ENCODE data around the gene UBALD1. TPM values are rescaled to one million over a fixed set of nuclear protein-coding genes. Genes with fewer than 3 reads are reported as not detected.

The UBALD1 gene
- polyA plus RNA-seq, 3 donors: 2.2 to 19.2 (median 2.8) TPM

DNA sequence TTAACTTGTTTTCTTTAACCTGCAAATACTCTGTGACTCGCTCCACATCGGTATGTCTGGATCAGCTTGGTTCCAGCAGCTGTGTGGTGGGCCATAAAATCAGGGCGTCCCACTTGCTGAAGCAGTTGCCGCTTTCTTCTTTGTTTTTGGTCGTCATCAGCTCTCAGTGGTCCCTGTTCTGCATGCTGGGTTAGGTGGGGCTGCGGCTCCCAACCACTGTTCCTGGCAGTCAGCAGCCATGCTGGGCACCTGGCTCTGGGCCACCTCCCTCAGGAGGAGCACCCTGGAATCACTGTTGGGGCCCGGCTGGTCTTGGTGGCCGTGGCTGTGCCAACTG, 32.9 kb upstream of the UBALD1 start:
- no peaks in the 10 kb centered on the region for H3K27me3 ChIP-seq (ENCODE audit: control insufficient read depth in 2 of 2, insufficient read depth in 2 of 2, low read length in 2 of 2)
- no peak overlapping the region for H3K9ac ChIP-seq (ENCODE audit: insufficient read depth, low read length, poor library complexity, severe bottlenecking)
- Mint-ChIP-seq H3K27ac (peak overlapping the region in 2 of 7 donors; percentile 10 to 30), H3K9me3 (no peaks in the 10 kb centered on the region), H3K4me3 (no peak overlapping the region), H3K27me3 (ENCODE audit: low read depth in 3 of 3) (no peaks in the 10 kb centered on the region), H3K36me3 (peaks cover 40 to 73% of the 10 kb centered on the region in 2 donors), H3K4me1 (peaks cover 9% of the 10 kb centered on the region)
- H3K79me2 ChIP-seq (ENCODE audit: insufficient read depth, low read length): peaks cover 82% of the 10 kb centered on the region
- peaks cover 0 to 3% of the 10 kb centered on the region in 2 donors for H3K9me3 ChIP-seq (replicated peaks in 1 of 2; ENCODE audit: control insufficient read depth in 1 of 2, insufficient read depth in 1 of 2, low read length in 2 of 2)
- DNase-seq: no peak
- intact Hi-C loops (cut with micrococcal nuclease): no loop called here
- no peak overlapping the region for H3K27ac ChIP-seq (ENCODE audit: low read depth in 1 of 2, low read length in 2 of 2)
- no peak overlapping the region for H2AFZ ChIP-seq (ENCODE audit: insufficient read depth, low read depth, low read length, poor library complexity, severe bottlenecking)
- TF ChIP-seq, protein P1, sequence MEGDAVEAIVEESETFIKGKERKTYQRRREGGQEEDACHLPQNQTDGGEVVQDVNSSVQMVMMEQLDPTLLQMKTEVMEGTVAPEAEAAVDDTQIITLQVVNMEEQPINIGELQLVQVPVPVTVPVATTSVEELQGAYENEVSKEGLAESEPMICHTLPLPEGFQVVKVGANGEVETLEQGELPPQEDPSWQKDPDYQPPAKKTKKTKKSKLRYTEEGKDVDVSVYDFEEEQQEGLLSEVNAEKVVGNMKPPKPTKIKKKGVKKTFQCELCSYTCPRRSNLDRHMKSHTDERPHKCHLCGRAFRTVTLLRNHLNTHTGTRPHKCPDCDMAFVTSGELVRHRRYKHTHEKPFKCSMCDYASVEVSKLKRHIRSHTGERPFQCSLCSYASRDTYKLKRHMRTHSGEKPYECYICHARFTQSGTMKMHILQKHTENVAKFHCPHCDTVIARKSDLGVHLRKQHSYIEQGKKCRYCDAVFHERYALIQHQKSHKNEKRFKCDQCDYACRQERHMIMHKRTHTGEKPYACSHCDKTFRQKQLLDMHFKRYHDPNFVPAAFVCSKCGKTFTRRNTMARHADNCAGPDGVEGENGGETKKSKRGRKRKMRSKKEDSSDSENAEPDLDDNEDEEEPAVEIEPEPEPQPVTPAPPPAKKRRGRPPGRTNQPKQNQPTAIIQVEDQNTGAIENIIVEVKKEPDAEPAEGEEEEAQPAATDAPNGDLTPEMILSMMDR (IDR thresholded peaks at IDR 0.05): no peak
- peaks cover 33 to 69% of the 10 kb centered on the region in 2 donors for H3K36me3 ChIP-seq (replicated peaks in 1 of 2; ENCODE audit: control insufficient read depth in 1 of 2, insufficient read depth in 2 of 2, low read length in 2 of 2)
- H3K4me1 ChIP-seq (ENCODE audit: control insufficient read depth in 1 of 2, insufficient read depth in 2 of 2, low read length in 2 of 2): peaks cover 4 to 11% of the 10 kb centered on the region in 2 donors
- 100% methylated on average over 8 of the region's 8 CpGs for WGBS (ENCODE audit: insufficient coverage)
- H3K4me2 ChIP-seq (replicated peaks; ENCODE audit: extremely low read depth, low read length, poor library complexity, severe bottlenecking): no peak overlapping the region
- H4K20me1 ChIP-seq (ENCODE audit: insufficient read depth, low read length): peaks cover 97% of the 10 kb centered on the region
- no peak overlapping the region for H3K4me3 ChIP-seq (replicated peaks in 1 of 3; ENCODE audit: low read depth in 2 of 3, low read length in 3 of 3)

GRCh38 chr16:4646773-4647643, 32.3 kb upstream of the UBALD1 start:
- Histone ChIP-seq H3K9ac (ENCODE audit: insufficient read depth, low read length, poor library complexity, severe bottlenecking) (no peak overlapping the region), H4K20me1 (ENCODE audit: insufficient read depth, low read length) (peaks cover 100% of the 10 kb centered on the region), H3K4me3 (replicated peaks in 1 of 3; ENCODE audit: low read depth in 2 of 3, low read length in 3 of 3) (no peak overlapping the region), H3K9me3 (replicated peaks in 1 of 2; ENCODE audit: control insufficient read depth in 1 of 2, insufficient read depth in 1 of 2, low read length in 2 of 2) (peaks cover 0 to 3% of the 10 kb centered on the region in 2 donors), H3K36me3 (replicated peaks in 1 of 2; ENCODE audit: control insufficient read depth in 1 of 2, insufficient read depth in 2 of 2, low read length in 2 of 2) (peaks cover 27 to 62% of the 10 kb centered on the region in 2 donors), H3K4me1 (ENCODE audit: control insufficient read depth in 1 of 2, insufficient read depth in 2 of 2, low read length in 2 of 2) (peaks cover 9 to 16% of the 10 kb centered on the region in 2 donors), H3K27ac (ENCODE audit: low read depth in 1 of 2, low read length in 2 of 2) (peak overlapping the region in 1 of 2 donors; percentile 14), H3K4me2 (replicated peaks; ENCODE audit: extremely low read depth, low read length, poor library complexity, severe bottlenecking) (no peak overlapping the region), H3K79me2 (ENCODE audit: insufficient read depth, low read length) (peaks cover 87% of the 10 kb centered on the region), H3K27me3 (ENCODE audit: control insufficient read depth in 2 of 2, insufficient read depth in 2 of 2, low read length in 2 of 2) (no peaks in the 10 kb centered on the region), H2AFZ (ENCODE audit: insufficient read depth, low read depth, low read length, poor library complexity, severe bottlenecking) (no peak overlapping the region)
- H3K27ac Mint-ChIP-seq: peak overlapping the region in 2 of 7 donors; percentile 21 to 66
- peaks cover 12% of the 10 kb centered on the region for H3K4me1 Mint-ChIP-seq
- no peaks in the 10 kb centered on the region for H3K9me3 Mint-ChIP-seq
- H3K36me3 Mint-ChIP-seq: peaks cover 34 to 67% of the 10 kb centered on the region in 2 donors
- no peak overlapping the region for H3K4me3 Mint-ChIP-seq
- H3K27me3 Mint-ChIP-seq (ENCODE audit: low read depth in 3 of 3): no peaks in the 10 kb centered on the region
- intact Hi-C loops (cut with micrococcal nuclease): no loop called here
- no peak for DNase-seq
- TF ChIP-seq, protein P1 (IDR thresholded peaks at IDR 0.05): no peak
- 97% methylated on average over 17 of the region's 22 CpGs for WGBS (ENCODE audit: insufficient coverage)

Data from CD14-positive monocyte (primary cell).